Esophagus muscularis mucosa (tissue), 4 donors: ENCODE data around the gene SAP30. TPM values are rescaled to one million over a fixed set of nuclear protein-coding genes. Genes with fewer than 3 reads are reported as not detected.
A peak's percentile ranks its signal among the peaks of the same experiment; 100 is the strongest.

Experiments
- DNase-seq: peaks from one replicate; pipeline ENCODE4 v3.0.0-alpha.2; 2017; ENCODE audit errors: extremely low spot score
- H3K27ac ChIP-seq, 4 donors: fragments of 200-600 bp; sonication (generic); replicated peaks in 1 of 4; 1 replicate in 3 of 4; 2 replicates in 1 of 4; pipeline ENCODE4 v1.5.1; 2016 to 2019; ENCODE audit warnings: mild to moderate bottlenecking in 1 of 4
- H3K27me3 ChIP-seq, 4 donors: fragments of 200-600 bp; sonication (generic); one replicate each; pipeline versions ENCODE4 v1.5.1 to v1.6.0; 2016 to 2019
- H3K36me3 ChIP-seq, 4 donors: fragments of 200-600 bp; sonication (generic); one replicate each; pipeline ENCODE4 v1.5.1; 2016 to 2019
- H3K4me1 ChIP-seq, 4 donors: fragments of 200-600 bp; sonication (generic); one replicate each; pipeline ENCODE4 v1.5.1; 2016 to 2019
- H3K4me3 ChIP-seq, 4 donors: fragments of 200-600 bp; sonication (generic); 1 replicate in 2 of 4; 2 replicates in 2 of 4; pipeline ENCODE4 v1.5.1; 2016 to 2019; ENCODE audit warnings: mild to moderate bottlenecking in 4 of 4, moderate library complexity in 1 of 4
- H3K9me3 ChIP-seq, 4 donors: fragments of 200-600 bp; sonication (generic); 1 replicate in 3 of 4; 2 replicates in 1 of 4; pipeline ENCODE4 v1.5.1; 2016 to 2019
- CTCF ChIP-seq, 3 experiments: fragments of 200-600 bp in 2 of 3; fragments of 450-650 bp in 1 of 3; sonication (generic) in 2 of 3; IDR thresholded peaks; one replicate each; pipeline ENCODE4 v1.5.1; 2017 to 2019; ENCODE audit warnings: antibody characterized with exemption in 3 of 3, mild to moderate bottlenecking in 2 of 3, moderate library complexity in 1 of 3
- EP300 ChIP-seq: sonication (generic); formaldehyde crosslinking; IDR thresholded peaks from one replicate; pipeline ENCODE4 v1.6.1; 2017; ENCODE audit warnings: antibody characterized with exemption
- POLR2A ChIP-seq: fragments of 450-650 bp; IDR thresholded peaks from one replicate; pipeline ENCODE4 v1.6.1; 2017; ENCODE audit warnings: antibody characterized with exemption, moderate library complexity, mild to moderate bottlenecking, low read depth
- POLR2AphosphoS5 ChIP-seq, 2 donors: sonication (generic); formaldehyde crosslinking; IDR thresholded peaks; one replicate each; pipeline ENCODE4 v1.6.1; 2017; ENCODE audit warnings: antibody characterized with exemption in 2 of 2
- WGBS: methylation state at CpG from one replicate; pipeline ENCODE4 v1.1.5; 2018; 5-methylcytosine and 5-hydroxymethylcytosine counted together
- intact Hi-C: fragments of 100-400 bp; cut with DNase I; formaldehyde crosslinking; loops from one replicate; pipeline ENCODE4 v1.15.1; 2023
- total RNA-seq, 4 donors: library from RNA; depleted of rRNA; stranded (reverse); fragments of >200 nt; gene quantifications; one replicate each; pipeline versions ENCODE4 v1.1.0 to v1.2.1, GENCODE V29; 2016

SAP30 gene
- total RNA-seq, 4 donors from 2014 or later, result 39.6 to 56.2 (median 43.7) TPM

GRCh38 chr4:173398220-173398619, 27.5 kb downstream of the SAP30 start:
- intact Hi-C loops, result no loop called here
- Histone ChIP-seq H3K27me3 (no peaks in the 10 kb centered on the region), H3K36me3 (peaks cover 0 to 8% (median under 1%) of the 10 kb centered on the region in 4 donors), H3K27ac (peak overlapping the region in 3 of 4 donors; percentile 25 to 60 (median 44)), H3K9me3 (no peaks in the 10 kb centered on the region), H3K4me3 (peak overlapping the region in 1 of 4 donors; percentile 13), H3K4me1 (peaks cover 0 to 29% (median 25%) of the 10 kb centered on the region in 4 donors)
- TF ChIP-seq CTCF (IDR thresholded peaks at IDR 0.05), result no peak
- no peak for TF ChIP-seq EP300
- no peak for TF ChIP-seq POLR2A
- TF ChIP-seq POLR2AphosphoS5 (IDR thresholded peaks at IDR 0.05), result no peak
- no peak for DNase-seq

- Histone ChIP-seq H3K4me3 (peak within 1 kb of the TSS in 2 of 4 donors; percentile 11 to 13), H3K9me3 (no peaks in the 10 kb centered on the region), H3K36me3 (peaks cover 0 to 9% (median under 1%) of the 10 kb centered on the region in 4 donors), H3K27ac (peak within 1 kb of the TSS; percentile 17 to 60 (median 50)), H3K4me1 (peaks cover 0 to 29% (median 25%) of the 10 kb centered on the region in 4 donors), H3K27me3 (no peaks in the 10 kb centered on the region)
- intact Hi-C loops, result no loop called here
- WGBS, result 46% methylated on average over 4 of the region's 4 CpGs
- DNase-seq, result no peak
- TF ChIP-seq POLR2AphosphoS5 (IDR thresholded peaks at IDR 0.05) (peak; percentile 40 to 57), CTCF (IDR thresholded peaks at IDR 0.05) (no peak)
Observed at GRCh38 chr4:173398779-173399415, 28.1 kb downstream of the SAP30 start, which contains the start of gene SCRG1. TSS of gene SCRG1 (minus strand) at chr4:173399116. CDS start at chr4:173391414, 7,702 bp downstream.

- Histone ChIP-seq H3K27ac (no peak overlapping the region), H3K4me3 (no peak overlapping the region), H3K36me3 (peaks cover 0 to 29% (median 7%) of the 10 kb centered on the region in 4 donors), H3K9me3 (no peaks in the 10 kb centered on the region), H3K4me1 (peaks cover 0 to 29% (median 25%) of the 10 kb centered on the region in 4 donors), H3K27me3 (no peaks in the 10 kb centered on the region)
- DNase-seq, result no peak
- TF ChIP-seq EP300 (no peak), POLR2A (no peak), CTCF (IDR thresholded peaks at IDR 0.05) (no peak)
- 90% methylated on average over 4 of the region's 4 CpGs for WGBS
- intact Hi-C loops, result no loop called here
Observed at GRCh38 chr4:173401063-173401462, 30.3 kb downstream of the SAP30 start.

GRCh38 chr4:173403051-173403450, 32.3 kb downstream of the SAP30 start:
- Histone ChIP-seq H3K4me1 (peaks cover 0 to 16% (median 15%) of the 10 kb centered on the region in 4 donors), H3K27me3 (no peaks in the 10 kb centered on the region), H3K4me3 (no peak overlapping the region), H3K27ac (no peak overlapping the region), H3K9me3 (no peaks in the 10 kb centered on the region), H3K36me3 (peaks cover 0 to 34% (median 8%) of the 10 kb centered on the region in 4 donors)
- DNase-seq, result no peak
- 98% methylated on average over 2 of the region's 2 CpGs for WGBS
- intact Hi-C loops, result loop anchor here (2.0 kb wide), 1 partner anchor 20 kb away; no protein-coding TSS in a partner anchor
- TF ChIP-seq EP300 (no peak), CTCF (IDR thresholded peaks at IDR 0.05) (no peak), POLR2AphosphoS5 (IDR thresholded peaks at IDR 0.05) (no peak), POLR2A (no peak)
